Lower lobe of right lung (tissue), 2 donors: ENCODE measurements around the gene TMEM39A. TPM values are rescaled to one million over a fixed set of nuclear protein-coding genes. Genes with fewer than 3 reads are reported as not detected.

Experiments used
- ATAC-seq, 2 donors: fragments of 200-7000 bp; cut with Tn5 transposase; one replicate each; pipeline ENCODE4 v1.9.1; 2020 to 2022; ENCODE audit warnings: mild to moderate bottlenecking in 2 of 2, moderate library complexity in 2 of 2
- DNase-seq: peaks from one replicate; pipeline ENCODE4 v3.0.0-alpha.2; 2020
- H3K27ac ChIP-seq: fragments of 200-600 bp; one replicate; pipeline ENCODE4 v1.8.0; 2022
- H3K27me3 ChIP-seq: fragments of 200-600 bp; one replicate; pipeline ENCODE4 v1.8.0; 2022; ENCODE audit warnings: low read depth
- H3K36me3 ChIP-seq: fragments of 200-600 bp; one replicate; pipeline ENCODE4 v1.8.0; 2022; ENCODE audit warnings: mild to moderate bottlenecking
- H3K4me1 ChIP-seq: fragments of 200-600 bp; one replicate; pipeline ENCODE4 v1.8.0; 2022
- H3K4me3 ChIP-seq: fragments of 200-600 bp; one replicate; pipeline ENCODE4 v1.8.0; 2022; ENCODE audit warnings: mild to moderate bottlenecking
- H3K9me3 ChIP-seq: fragments of 200-600 bp; one replicate; pipeline ENCODE4 v1.8.0; 2022
- CTCF ChIP-seq: fragments of 200-600 bp; IDR thresholded peaks from one replicate; pipeline ENCODE4 v1.8.0; 2022; ENCODE audit warnings: antibody characterized with exemption, mild to moderate bottlenecking
- intact Hi-C: fragments of 100-400 bp; cut with DNase I; formaldehyde crosslinking; loops from one replicate; pipeline ENCODE4 v1.11.0; 2022
- total RNA-seq: library from RNA; stranded (reverse); fragmentation: NEBNext Ultra II Directional; extraction: Animal tissue kit (Norgen Biotek cat#: 25700); gene quantifications from one replicate; pipeline ENCODE4 v1.2.1, GENCODE V29; 2021
- donor health status: DM: no; HTN: yes; CAD: no; lungs with severe emphysema.

Gene TMEM39A
- total RNA-seq, 1 donor from 2014 or later = 37.9 TPM

GRCh38 chr3:119506631-119507030, 43.2 kb upstream of the TMEM39A start:
- Histone ChIP-seq H3K4me3 (peak overlapping the region; percentile 1), H3K27ac (peak overlapping the region; percentile 21), H3K27me3 (no peaks in the 10 kb centered on the region), H3K36me3 (peaks cover 83% of the 10 kb centered on the region), H3K4me1 (peaks cover 6% of the 10 kb centered on the region), H3K9me3 (no peaks in the 10 kb centered on the region)
- ATAC-seq (no peak), DNase-seq (no peak)
- intact Hi-C loops = no loop called here
- TF ChIP-seq CTCF = no peak

- intact Hi-C loops = no loop called here
- no peak for ATAC-seq
- no peak for TF ChIP-seq CTCF
- DNase-seq = no peak
- Histone ChIP-seq H3K36me3 (peaks cover 26% of the 10 kb centered on the region), H3K9me3 (no peaks in the 10 kb centered on the region), H3K27ac (no peak overlapping the region), H3K4me3 (peak overlapping the region; percentile 7), H3K4me1 (peaks cover 45% of the 10 kb centered on the region), H3K27me3 (no peaks in the 10 kb centered on the region)
Measured at GRCh38 chr3:119500901-119501300, 37.5 kb upstream of the TMEM39A start.

GRCh38 chr3:119500265-119500664, 36.9 kb upstream of the TMEM39A start:
- peaks cover 45% of the 10 kb centered on the region for H3K4me1 ChIP-seq
- no peaks in the 10 kb centered on the region for H3K27me3 ChIP-seq
- H3K36me3 ChIP-seq = peaks cover 19% of the 10 kb centered on the region
- H3K4me3 ChIP-seq = peak overlapping the region; percentile 92
- H3K9me3 ChIP-seq = no peaks in the 10 kb centered on the region
- TF ChIP-seq CTCF = no peak
- H3K27ac ChIP-seq = no peak overlapping the region
- DNase-seq (no peak), ATAC-seq (no peak)
- intact Hi-C loops = no loop called here

GRCh38 chr3:119498186-119499011, 35.0 kb upstream of the TMEM39A start, which contains the start of gene TIMMDC1:
Gene TIMMDC1 (plus strand): TSS chr3:119498547. CDS start chr3:119498734, 187 bp downstream.
- Histone ChIP-seq H3K9me3 (no peaks in the 10 kb centered on the region), H3K36me3 (peaks cover 3% of the 10 kb centered on the region), H3K27me3 (no peaks in the 10 kb centered on the region), H3K4me1 (peaks cover 45% of the 10 kb centered on the region), H3K4me3 (peak within 1 kb of the TSS; percentile 92), H3K27ac (peak within 1 kb of the TSS; percentile 99)
- ATAC-seq (peak; percentile 99 to 100), DNase-seq (peak; percentile 97)
- TF ChIP-seq CTCF = no peak
- intact Hi-C loops = no loop called here

GRCh38 chr3:119497820-119498185, 34.4 kb upstream of the TMEM39A start:
- peak overlapping the region; percentile 92 for H3K4me3 ChIP-seq
- ATAC-seq (peak; percentile 4 to 29), DNase-seq (no peak)
- intact Hi-C loops = no loop called here
- no peaks in the 10 kb centered on the region for H3K9me3 ChIP-seq
- peak overlapping the region; percentile 99 for H3K27ac ChIP-seq
- TF ChIP-seq CTCF = no peak
- H3K27me3 ChIP-seq = no peaks in the 10 kb centered on the region
- H3K4me1 ChIP-seq = peaks cover 45% of the 10 kb centered on the region
- no peaks in the 10 kb centered on the region for H3K36me3 ChIP-seq
